Suprapubic skin (tissue), 4 donors: ENCODE data around the gene NUP107. TPM values are rescaled to one million over a fixed set of nuclear protein-coding genes. Genes with fewer than 3 reads are reported as not detected.

ENCODE experiments used
- DNase-seq, 2 donors: peaks; one replicate each; pipeline ENCODE4 v3.0.0-alpha.2; 2019; ENCODE audit warnings: low spot score in 2 of 2
- H3K27ac ChIP-seq: fragments of 200-600 bp; sonication (generic); one replicate; pipeline ENCODE4 v1.5.1; 2019
- H3K27me3 ChIP-seq: fragments of 200-600 bp; sonication (generic); one replicate; pipeline ENCODE4 v1.5.1; 2019
- H3K36me3 ChIP-seq: fragments of 200-600 bp; sonication (generic); one replicate; pipeline ENCODE4 v1.5.1; 2019
- H3K4me1 ChIP-seq: fragments of 200-600 bp; sonication (generic); one replicate; pipeline ENCODE4 v1.5.1; 2019
- H3K4me3 ChIP-seq: fragments of 200-600 bp; sonication (generic); one replicate; pipeline ENCODE4 v1.5.1; 2019; ENCODE audit warnings: mild to moderate bottlenecking
- H3K9me3 ChIP-seq: fragments of 200-600 bp; sonication (generic); one replicate; pipeline ENCODE4 v1.5.1; 2019
- CTCF ChIP-seq, 2 donors: fragments of 200-600 bp in 1 of 2; fragments of 450-650 bp in 1 of 2; sonication (generic) in 1 of 2; IDR thresholded peaks; one replicate each; pipeline ENCODE4 v1.5.1; 2016 to 2019; ENCODE audit warnings: antibody characterized with exemption in 2 of 2, mild to moderate bottlenecking in 1 of 2, moderate library complexity in 1 of 2
- EP300 ChIP-seq: sonication (generic); formaldehyde crosslinking; IDR thresholded peaks from one replicate; pipeline ENCODE4 v1.6.1; 2017; ENCODE audit warnings: antibody characterized with exemption
- POLR2A ChIP-seq, 2 donors: fragments of 450-650 bp; IDR thresholded peaks; one replicate each; pipeline ENCODE4 v1.6.1; 2017; ENCODE audit warnings: antibody characterized with exemption in 2 of 2, mild to moderate bottlenecking in 2 of 2, moderate library complexity in 2 of 2
- POLR2AphosphoS5 ChIP-seq, 3 donors: sonication (generic); formaldehyde crosslinking; IDR thresholded peaks; one replicate each; pipeline ENCODE4 v1.6.1; 2017; ENCODE audit warnings: antibody characterized with exemption in 3 of 3
- WGBS: methylation state at CpG from one replicate; pipeline ENCODE4 v1.1.5; 2018; 5-methylcytosine and 5-hydroxymethylcytosine counted together
- total RNA-seq, 4 donors: library from RNA; depleted of rRNA; stranded (reverse); fragments of >200 nt; gene quantifications; one replicate each; pipeline ENCODE4 v1.1.0, GENCODE V29; 2016

The NUP107 gene
- total RNA-seq, 4 donors from 2014 or later = 13.3 to 82.7 (median 25.3) TPM

DNA sequence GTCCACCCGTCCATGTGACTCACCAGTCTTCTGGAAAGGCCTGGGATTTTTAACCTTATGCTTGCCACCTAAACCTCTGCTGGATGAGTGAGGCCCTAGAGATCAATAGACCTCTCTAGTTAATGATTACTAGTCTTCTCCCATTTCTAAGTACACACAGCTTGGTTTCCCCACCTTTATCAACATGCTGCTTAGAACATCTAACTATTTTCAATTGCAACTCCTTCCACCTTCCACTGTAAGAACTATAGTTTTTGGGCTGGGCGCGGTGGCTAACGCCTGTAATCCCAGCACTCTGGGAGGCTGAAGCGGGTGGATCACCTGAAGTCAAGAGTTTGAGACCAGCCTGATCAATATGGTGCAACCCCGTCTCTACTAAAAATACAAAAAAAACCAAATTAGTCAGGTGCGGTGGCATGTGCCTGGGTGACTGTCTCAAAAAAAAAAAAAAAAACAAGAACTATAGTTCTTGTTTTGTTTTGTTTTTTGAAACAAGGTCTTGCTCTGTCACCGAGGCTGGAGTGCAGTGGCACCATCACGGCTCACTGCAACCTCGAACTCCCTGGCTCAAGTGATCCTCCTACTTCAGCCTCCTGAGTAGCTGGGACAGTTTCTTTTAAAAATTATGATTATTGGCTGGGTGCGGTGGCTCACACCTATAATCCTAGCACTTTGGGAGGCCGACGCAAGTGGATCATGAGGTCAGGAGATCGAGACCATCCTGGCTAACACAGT, 102.5 kb downstream of the NUP107 start:
- Histone ChIP-seq H3K36me3 (no peaks in the 10 kb centered on the region), H3K4me3 (no peak overlapping the region), H3K27ac (no peak overlapping the region), H3K27me3 (no peaks in the 10 kb centered on the region), H3K9me3 (no peaks in the 10 kb centered on the region), H3K4me1 (peaks cover 27% of the 10 kb centered on the region)
- TF ChIP-seq POLR2A (IDR thresholded peaks at IDR 0.05) = no peak
- TF ChIP-seq EP300 = no peak
- TF ChIP-seq POLR2AphosphoS5 (IDR thresholded peaks at IDR 0.05) = no peak
- no peak for TF ChIP-seq CTCF (IDR thresholded peaks at IDR 0.05)
- WGBS = 94% methylated on average over 14 of the region's 14 CpGs
- DNase-seq = no peak

- Histone ChIP-seq H3K9me3 (no peaks in the 10 kb centered on the region), H3K27me3 (no peaks in the 10 kb centered on the region), H3K4me1 (peaks cover 27% of the 10 kb centered on the region), H3K36me3 (no peaks in the 10 kb centered on the region), H3K4me3 (no peak overlapping the region), H3K27ac (no peak overlapping the region)
- no peak for DNase-seq
- WGBS = 93% methylated on average over 13 of the region's 13 CpGs
- no peak for TF ChIP-seq POLR2A (IDR thresholded peaks at IDR 0.05)
- no peak for TF ChIP-seq EP300
- TF ChIP-seq POLR2AphosphoS5 (IDR thresholded peaks at IDR 0.05) = no peak
- TF ChIP-seq CTCF (IDR thresholded peaks at IDR 0.05) = no peak
Measured at GRCh38 chr12:68790081-68790951, 103.5 kb downstream of the NUP107 start.

GRCh38 chr12:68790952-68791234, 104.1 kb downstream of the NUP107 start:
- Histone ChIP-seq H3K27ac (no peak overlapping the region), H3K4me1 (peaks cover 22% of the 10 kb centered on the region), H3K9me3 (no peaks in the 10 kb centered on the region), H3K4me3 (no peak overlapping the region), H3K36me3 (no peaks in the 10 kb centered on the region), H3K27me3 (no peaks in the 10 kb centered on the region)
- no peak for DNase-seq
- WGBS = 62% methylated on average over 3 of the region's 3 CpGs
- no peak for TF ChIP-seq POLR2AphosphoS5 (IDR thresholded peaks at IDR 0.05)
- no peak for TF ChIP-seq CTCF (IDR thresholded peaks at IDR 0.05)
- TF ChIP-seq EP300 = no peak

DNA sequence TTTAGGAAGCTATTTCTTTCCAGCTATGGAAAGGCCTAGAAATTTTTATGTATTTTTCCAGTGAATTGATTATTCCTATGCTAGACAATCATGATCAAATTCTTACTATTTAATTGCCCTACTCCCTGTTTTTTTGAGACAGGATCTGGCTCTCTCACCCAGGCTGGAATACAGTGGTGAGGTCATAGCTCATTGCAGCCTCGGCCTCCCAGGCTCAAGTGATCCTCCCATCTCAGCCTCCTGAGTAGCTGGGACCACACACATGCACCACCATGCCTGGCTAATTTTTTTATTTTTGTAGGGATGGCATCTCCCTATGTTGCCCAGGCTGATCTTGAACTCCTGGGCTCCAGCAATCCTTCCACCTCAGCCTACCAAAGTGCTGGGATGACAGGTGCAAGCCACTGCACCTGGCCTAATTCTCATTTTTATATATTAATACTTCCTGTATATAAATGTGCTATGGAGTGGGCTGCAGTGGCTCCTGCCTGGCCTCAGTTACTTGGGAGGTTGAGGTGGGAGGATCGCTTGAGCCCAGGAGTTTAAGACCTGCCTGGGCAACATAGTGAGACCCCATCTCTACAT, 105.2 kb downstream of the NUP107 start:
- no peak for DNase-seq

GRCh38 chr12:68792952-68793351, 106.2 kb downstream of the NUP107 start:
- H3K36me3 ChIP-seq = no peaks in the 10 kb centered on the region
- WGBS = 90% methylated on average over 2 of the region's 2 CpGs
- H3K4me1 ChIP-seq = peaks cover 2% of the 10 kb centered on the region
- no peak for DNase-seq
- no peak for TF ChIP-seq POLR2A (IDR thresholded peaks at IDR 0.05)
- TF ChIP-seq EP300 = no peak
- no peak for TF ChIP-seq CTCF (IDR thresholded peaks at IDR 0.05)
- TF ChIP-seq POLR2AphosphoS5 (IDR thresholded peaks at IDR 0.05) = no peak
- H3K27me3 ChIP-seq = no peaks in the 10 kb centered on the region
- H3K27ac ChIP-seq = no peak overlapping the region
- H3K4me3 ChIP-seq = no peak overlapping the region
- H3K9me3 ChIP-seq = no peaks in the 10 kb centered on the region

More for the DNA sequence above, 105.2 kb downstream of the NUP107 start:
- Histone ChIP-seq H3K36me3 (no peaks in the 10 kb centered on the region), H3K4me3 (no peak overlapping the region), H3K27me3 (no peaks in the 10 kb centered on the region), H3K27ac (no peak overlapping the region), H3K9me3 (no peaks in the 10 kb centered on the region), H3K4me1 (peaks cover 11% of the 10 kb centered on the region)
- TF ChIP-seq EP300 = no peak
- no peak for TF ChIP-seq POLR2A (IDR thresholded peaks at IDR 0.05)
- no peak for TF ChIP-seq POLR2AphosphoS5 (IDR thresholded peaks at IDR 0.05)
- 83% methylated on average over 2 of the region's 2 CpGs for WGBS
